Fibroblast of mammary gland (primary cell): Measurements from ENCODE around the gene SULT1C2.

Experiments used
- DNase-seq: peaks from one replicate; pipeline ENCODE4 v3.0.0-alpha.2; 2010; ENCODE audit warnings: low read depth
- H3K4me3 ChIP-seq: 2 replicates; pipeline ENCODE4 v1.5.1; 2011; ENCODE audit warnings: low read depth, mild to moderate bottlenecking, low read length, moderate library complexity; ENCODE audit not compliant: control insufficient read depth
- TF ChIP-seq, protein P1 (sequence below): conservative IDR thresholded peaks from 2 replicates; pipeline ENCODE4 v1.5.1; 2011; ENCODE audit warnings: low read depth, low read length, inconsistent platforms; ENCODE audit not compliant: control insufficient read depth, insufficient read depth

Gene SULT1C2

DNA sequence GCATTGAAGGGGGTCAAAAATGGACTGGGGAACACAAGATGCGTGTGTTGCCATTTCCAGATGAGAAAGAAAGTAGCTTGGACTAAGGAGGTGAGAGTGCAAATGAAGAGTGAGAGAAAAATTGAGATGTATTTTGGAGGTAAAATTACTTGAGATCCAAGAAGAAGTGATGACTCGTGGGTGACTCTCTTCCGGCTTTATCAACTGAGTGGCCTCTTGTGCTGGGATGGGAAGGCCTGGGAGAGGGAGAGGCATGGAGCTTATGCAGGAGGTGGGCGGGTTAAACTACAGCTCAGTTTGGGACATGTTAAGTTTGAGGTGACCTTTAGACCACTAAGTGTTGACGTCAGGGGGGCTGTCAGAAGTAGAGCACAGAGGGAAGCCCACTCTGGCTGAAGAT, 34.9 kb downstream of the SULT1C2 start:
- no peak overlapping the region for H3K4me3 ChIP-seq
- TF ChIP-seq, protein P1, sequence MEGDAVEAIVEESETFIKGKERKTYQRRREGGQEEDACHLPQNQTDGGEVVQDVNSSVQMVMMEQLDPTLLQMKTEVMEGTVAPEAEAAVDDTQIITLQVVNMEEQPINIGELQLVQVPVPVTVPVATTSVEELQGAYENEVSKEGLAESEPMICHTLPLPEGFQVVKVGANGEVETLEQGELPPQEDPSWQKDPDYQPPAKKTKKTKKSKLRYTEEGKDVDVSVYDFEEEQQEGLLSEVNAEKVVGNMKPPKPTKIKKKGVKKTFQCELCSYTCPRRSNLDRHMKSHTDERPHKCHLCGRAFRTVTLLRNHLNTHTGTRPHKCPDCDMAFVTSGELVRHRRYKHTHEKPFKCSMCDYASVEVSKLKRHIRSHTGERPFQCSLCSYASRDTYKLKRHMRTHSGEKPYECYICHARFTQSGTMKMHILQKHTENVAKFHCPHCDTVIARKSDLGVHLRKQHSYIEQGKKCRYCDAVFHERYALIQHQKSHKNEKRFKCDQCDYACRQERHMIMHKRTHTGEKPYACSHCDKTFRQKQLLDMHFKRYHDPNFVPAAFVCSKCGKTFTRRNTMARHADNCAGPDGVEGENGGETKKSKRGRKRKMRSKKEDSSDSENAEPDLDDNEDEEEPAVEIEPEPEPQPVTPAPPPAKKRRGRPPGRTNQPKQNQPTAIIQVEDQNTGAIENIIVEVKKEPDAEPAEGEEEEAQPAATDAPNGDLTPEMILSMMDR, result no peak
- DNase-seq, result peak; percentile 78

DNA sequence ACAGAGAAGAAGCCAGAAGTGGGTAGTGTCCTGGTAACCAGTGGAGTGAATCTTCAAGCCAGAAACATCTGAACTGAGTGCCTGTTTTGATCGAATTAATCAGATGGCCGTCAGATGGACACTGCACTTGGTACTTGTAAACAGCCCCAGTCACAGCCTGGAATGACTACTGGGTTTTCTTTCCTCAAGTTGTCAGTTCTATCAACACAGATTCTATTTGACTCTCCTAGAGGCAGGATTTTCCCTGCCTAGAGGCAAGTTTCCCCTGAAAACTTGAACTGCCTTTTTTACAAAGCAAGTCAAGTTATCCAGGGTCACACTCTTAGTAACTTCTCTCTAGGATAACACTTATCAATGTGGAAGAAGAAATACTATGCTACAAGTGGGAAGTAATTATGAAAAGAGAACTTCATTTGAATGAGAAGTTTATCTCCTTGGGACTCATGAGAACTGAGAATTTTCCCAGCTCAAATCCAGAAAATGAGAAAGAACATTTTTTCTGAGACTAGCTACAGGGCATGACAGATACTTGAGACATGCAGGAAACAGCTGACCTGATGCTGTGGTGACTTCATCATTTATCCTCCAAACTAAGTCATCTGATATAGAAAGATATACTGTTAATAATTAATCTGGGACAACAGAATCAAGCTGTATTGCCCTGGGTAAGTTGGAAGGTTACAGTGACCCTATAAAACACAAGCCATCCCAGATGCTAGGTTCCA, 36.0 kb downstream of the SULT1C2 start:
- TF ChIP-seq, protein P1, result no peak
- DNase-seq, result peak; percentile 82
- no peak overlapping the region for H3K4me3 ChIP-seq

DNA sequence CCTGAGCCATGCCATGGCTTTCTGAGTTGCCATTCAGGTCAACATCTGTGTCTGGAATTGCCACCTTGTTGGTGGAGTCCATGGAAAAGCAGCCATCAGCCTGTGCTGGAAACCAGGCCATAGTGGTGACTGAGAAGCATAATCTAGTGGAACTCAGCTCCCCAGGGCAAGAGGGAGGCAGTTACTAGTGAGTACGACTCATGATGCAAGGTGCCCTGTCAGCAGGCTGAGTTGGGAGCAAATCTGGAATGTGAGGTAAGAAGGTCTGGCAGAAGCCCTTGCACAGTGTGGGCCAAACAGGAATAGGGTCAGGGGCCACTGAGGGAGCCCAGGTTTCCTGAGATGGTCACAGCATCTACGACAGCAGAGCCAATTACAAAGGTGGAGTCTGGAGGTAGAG, 37.1 kb downstream of the SULT1C2 start:
- TF ChIP-seq, protein P1, result no peak
- DNase-seq, result peak; percentile 31
- no peak overlapping the region for H3K4me3 ChIP-seq

DNA sequence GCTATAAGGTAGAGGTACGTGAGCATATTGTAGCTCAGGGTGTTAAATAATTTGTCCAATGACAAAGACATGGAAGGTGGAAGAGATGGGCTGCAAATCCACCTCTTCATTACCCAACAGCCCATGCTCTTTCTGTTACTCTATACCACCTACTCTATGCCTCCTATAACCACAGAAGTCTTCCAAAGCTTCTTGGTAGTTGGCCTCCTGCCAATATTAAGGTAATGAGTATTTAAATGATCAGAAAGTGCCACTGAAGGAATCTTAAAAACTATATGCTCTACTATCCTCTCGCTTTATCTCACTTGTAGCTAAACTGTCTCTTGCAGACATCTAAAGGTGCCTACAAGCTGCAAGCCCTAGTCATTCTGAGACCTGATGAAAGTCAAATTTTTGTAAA, 41.1 kb downstream of the SULT1C2 start:
- DNase-seq, result no peak
- H3K4me3 ChIP-seq, result no peak overlapping the region
- TF ChIP-seq, protein P1, result no peak

DNA sequence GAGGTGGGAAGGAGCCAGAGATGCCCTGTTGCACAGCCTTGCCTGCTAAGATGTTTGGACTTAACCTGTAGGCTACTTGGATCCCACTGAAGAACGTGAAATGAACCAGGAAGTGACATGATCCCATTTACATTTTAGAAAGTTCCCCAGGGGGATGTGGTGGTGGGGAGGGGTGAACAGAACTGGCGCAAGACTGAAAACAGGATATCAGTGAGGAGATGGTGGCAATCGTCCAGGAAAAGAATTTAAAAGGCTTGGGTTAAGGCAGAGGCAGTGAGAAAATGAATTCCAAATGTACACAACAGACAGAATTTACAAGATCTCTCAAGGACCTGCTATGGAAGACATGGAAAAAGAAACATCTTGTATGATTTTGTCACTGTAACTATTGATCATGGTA, 42.3 kb downstream of the SULT1C2 start:
- H3K4me3 ChIP-seq, result no peak overlapping the region
- TF ChIP-seq, protein P1, result no peak
- DNase-seq, result peak; percentile 75

DNA sequence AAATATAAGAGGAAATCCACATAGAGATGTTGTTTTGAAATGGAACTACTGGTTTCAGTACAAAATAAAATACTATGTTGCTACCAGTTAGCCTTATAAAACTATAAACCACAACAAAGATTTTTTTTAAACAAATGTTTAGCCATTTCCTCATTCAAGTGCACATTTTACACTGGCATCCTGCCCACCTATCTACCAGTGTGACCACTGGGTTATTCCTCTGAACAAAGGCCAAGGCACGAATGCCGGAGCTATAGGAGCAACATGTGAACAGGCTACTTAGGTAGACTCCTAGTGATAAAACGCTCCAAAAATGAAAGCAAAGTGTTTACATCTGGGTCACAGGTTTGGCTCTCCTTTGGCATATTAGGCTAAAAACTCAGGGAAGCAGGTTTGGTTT, 57.3 kb downstream of the SULT1C2 start:
- TF ChIP-seq, protein P1, result no peak
- no peak overlapping the region for H3K4me3 ChIP-seq
- no peak for DNase-seq
